ENCODE data around the gene DKK2. TPM values are rescaled to one million over a fixed set of nuclear protein-coding genes. Genes with fewer than 3 reads are reported as not detected.

The DKK2 gene
- total and polyA plus RNA-seq, 3 donors from 2014 or later: 0.21 to 0.62 TPM; not detected in 1

- H3K9me3 ChIP-seq: no peaks in the 10 kb centered on the region
- WGBS, 2 donors: 73 to 82% methylated on average over 3 of the region's 3 CpGs
- intact Hi-C loops (cut with DNase I; ENCODE audit: low total_unique reads): no loop called here
- no peak for DNase-seq
- H3K36me3 ChIP-seq (ENCODE audit: low read depth, missing control alignments): no peaks in the 10 kb centered on the region
- no peak for TF ChIP-seq POLR2A (IDR thresholded peaks at IDR 0.05)
- TF ChIP-seq, protein P1, sequence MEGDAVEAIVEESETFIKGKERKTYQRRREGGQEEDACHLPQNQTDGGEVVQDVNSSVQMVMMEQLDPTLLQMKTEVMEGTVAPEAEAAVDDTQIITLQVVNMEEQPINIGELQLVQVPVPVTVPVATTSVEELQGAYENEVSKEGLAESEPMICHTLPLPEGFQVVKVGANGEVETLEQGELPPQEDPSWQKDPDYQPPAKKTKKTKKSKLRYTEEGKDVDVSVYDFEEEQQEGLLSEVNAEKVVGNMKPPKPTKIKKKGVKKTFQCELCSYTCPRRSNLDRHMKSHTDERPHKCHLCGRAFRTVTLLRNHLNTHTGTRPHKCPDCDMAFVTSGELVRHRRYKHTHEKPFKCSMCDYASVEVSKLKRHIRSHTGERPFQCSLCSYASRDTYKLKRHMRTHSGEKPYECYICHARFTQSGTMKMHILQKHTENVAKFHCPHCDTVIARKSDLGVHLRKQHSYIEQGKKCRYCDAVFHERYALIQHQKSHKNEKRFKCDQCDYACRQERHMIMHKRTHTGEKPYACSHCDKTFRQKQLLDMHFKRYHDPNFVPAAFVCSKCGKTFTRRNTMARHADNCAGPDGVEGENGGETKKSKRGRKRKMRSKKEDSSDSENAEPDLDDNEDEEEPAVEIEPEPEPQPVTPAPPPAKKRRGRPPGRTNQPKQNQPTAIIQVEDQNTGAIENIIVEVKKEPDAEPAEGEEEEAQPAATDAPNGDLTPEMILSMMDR (IDR thresholded peaks at IDR 0.05): no peak
- H3K4me3 ChIP-seq: no peak overlapping the region
- no peak overlapping the region for H3K27ac ChIP-seq
- no peaks in the 10 kb centered on the region for H3K4me1 ChIP-seq
- H3K27me3 ChIP-seq: no peaks in the 10 kb centered on the region
These were observed 17.8 kb downstream of the DKK2 start for GRCh38 chr4:107018344-107018735.

GRCh38 chr4:107017443-107018343 is 18.4 kb downstream of the DKK2 start:
- H3K27me3 ChIP-seq: no peaks in the 10 kb centered on the region
- no peak overlapping the region for H3K4me3 ChIP-seq
- DNase-seq: no peak
- H3K36me3 ChIP-seq (ENCODE audit: low read depth, missing control alignments): no peaks in the 10 kb centered on the region
- intact Hi-C loops (cut with DNase I; ENCODE audit: low total_unique reads): no loop called here
- TF ChIP-seq POLR2A (IDR thresholded peaks at IDR 0.05): no peak
- TF ChIP-seq, protein P1 (IDR thresholded peaks at IDR 0.05): no peak
- H3K9me3 ChIP-seq: no peaks in the 10 kb centered on the region
- H3K4me1 ChIP-seq: no peaks in the 10 kb centered on the region
- no peak overlapping the region for H3K27ac ChIP-seq
- 78 to 79% methylated on average over 7 of the region's 7 CpGs for WGBS, 2 donors

DNA sequence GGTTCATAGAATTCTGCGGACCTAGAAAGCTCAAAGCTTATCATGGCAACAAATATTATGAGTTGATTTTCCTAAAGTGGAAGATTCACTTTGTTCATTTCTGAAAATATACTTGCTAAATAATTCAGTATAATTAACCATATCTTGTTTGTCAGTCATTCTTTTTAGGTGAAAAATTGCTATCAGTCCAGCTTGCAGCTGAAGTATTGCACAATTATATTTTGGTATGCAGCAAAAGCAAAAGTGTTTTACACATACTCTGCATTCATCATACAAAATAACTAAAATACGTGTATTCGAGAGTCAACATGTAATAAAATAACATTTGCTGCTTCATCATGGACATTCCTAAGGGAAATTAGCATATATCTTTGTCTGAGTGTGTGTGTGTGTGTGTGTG is 24.8 kb downstream of the DKK2 start:
- no peak overlapping the region for H3K4me3 ChIP-seq
- TF ChIP-seq, protein P1 (IDR thresholded peaks at IDR 0.05): no peak
- intact Hi-C loops (cut with DNase I; ENCODE audit: low total_unique reads): no loop called here
- no peak overlapping the region for H3K27ac ChIP-seq
- H3K4me1 ChIP-seq: no peaks in the 10 kb centered on the region
- no peaks in the 10 kb centered on the region for H3K36me3 ChIP-seq (ENCODE audit: low read depth, missing control alignments)
- H3K9me3 ChIP-seq: no peaks in the 10 kb centered on the region
- 87 to 91% methylated on average over 3 of the region's 3 CpGs for WGBS, 2 donors
- no peak for DNase-seq
- H3K27me3 ChIP-seq: no peaks in the 10 kb centered on the region

DNA sequence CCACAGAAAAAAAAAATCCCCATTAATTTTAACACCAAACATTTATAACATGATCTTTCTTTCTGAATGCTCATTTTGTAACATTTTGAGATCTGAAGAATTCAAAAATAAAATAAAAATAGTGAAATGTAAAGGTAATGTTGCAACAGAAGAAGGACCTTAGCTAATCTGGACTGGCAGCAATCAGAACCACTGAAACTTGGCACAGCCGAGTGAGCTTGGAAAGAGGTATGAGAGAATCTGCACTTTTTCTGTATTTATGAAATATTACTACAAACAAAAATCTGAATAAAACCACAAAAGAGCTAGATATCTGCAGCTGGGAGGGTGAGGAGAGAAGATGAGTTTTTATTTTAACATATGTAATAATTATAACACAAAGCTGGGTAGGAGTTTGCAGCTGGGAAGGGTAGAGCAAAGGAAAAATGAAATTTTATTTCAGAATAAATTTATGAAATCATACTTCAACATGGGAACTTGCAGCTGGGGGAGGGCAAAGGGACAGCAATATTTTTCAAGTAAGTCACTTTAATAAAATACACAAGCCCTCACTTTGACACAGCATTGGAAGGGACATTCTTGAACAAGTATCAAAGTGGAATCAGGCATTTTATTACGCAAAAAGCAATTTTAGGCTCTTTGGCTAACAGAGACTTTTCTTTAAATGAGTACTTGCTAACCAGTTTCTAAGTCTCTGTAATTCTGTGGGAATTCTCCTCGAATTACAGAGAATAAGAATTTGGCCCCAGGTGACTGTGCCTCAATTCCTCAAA is 26.7 kb downstream of the DKK2 start:
- 78 to 81% methylated on average over 3 of the region's 3 CpGs for WGBS, 2 donors
- Histone ChIP-seq H3K27ac (no peak overlapping the region), H3K4me1 (no peaks in the 10 kb centered on the region), H3K4me3 (no peak overlapping the region), H3K9me3 (no peaks in the 10 kb centered on the region), H3K36me3 (ENCODE audit: low read depth, missing control alignments) (no peaks in the 10 kb centered on the region), H3K27me3 (no peaks in the 10 kb centered on the region)
- no peak for TF ChIP-seq POLR2A (IDR thresholded peaks at IDR 0.05)
- TF ChIP-seq, protein P1 (IDR thresholded peaks at IDR 0.05): no peak
- intact Hi-C loops (cut with DNase I; ENCODE audit: low total_unique reads): no loop called here
- no peak for DNase-seq
